Measurements from ENCODE around the gene PLEKHG7.

Gene PLEKHG7

DNA sequence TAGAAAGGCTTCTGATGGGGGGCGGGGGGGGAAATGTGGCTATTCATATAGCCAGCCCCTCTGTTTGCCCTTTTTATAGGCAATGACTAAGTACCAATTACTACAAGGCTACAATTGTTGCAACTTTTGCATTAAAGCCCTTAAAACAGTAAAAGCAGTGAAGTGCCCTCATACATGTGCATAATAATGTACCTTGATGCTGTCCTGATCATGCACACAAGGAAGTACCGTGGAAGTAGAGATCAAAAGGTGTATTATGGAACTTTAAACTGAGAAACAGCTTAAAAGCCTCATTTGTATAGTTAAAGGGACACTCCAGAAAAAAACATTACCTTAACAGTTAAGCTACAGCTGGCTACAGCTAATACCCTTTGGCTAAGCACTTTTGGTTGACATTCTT lies 111.8 kb downstream of the PLEKHG7 start:
- DNase-seq, result no peak

DNA sequence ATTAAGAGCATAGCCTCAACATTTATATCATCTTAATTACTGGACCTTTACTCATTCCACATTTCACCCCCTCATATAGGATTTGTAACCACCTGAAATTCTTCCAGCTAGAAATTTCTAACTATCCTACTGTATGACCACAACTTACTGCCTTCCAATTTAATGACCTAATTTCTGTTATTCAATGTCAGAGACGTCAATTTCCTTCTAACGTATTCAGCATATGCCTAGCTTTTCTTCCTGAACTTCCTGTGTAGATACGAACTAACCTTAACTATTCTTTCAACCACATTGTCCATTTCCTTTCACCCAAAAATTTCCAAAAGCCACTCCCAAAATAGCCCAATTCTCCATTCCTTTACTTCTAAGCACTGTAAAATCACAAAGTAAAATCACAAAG lies 118.4 kb downstream of the PLEKHG7 start:
- DNase-seq, result no peak

Data from activated T-cell treated with anti-CD3 and anti-CD28 coated beads, Interleukin-2, amount 50 U/mL, for 48 hours (primary cell).